Neuronal stem cell (in vitro differentiated cells): ENCODE data around the gene CNTLN.
"Not testable (repeated sequence)": the region's sequence is repeated elsewhere in the genome, so short reads cannot be mapped to it uniquely, and the experiment has no call there.

Experiments
- DNase-seq: peaks from one replicate; pipeline ENCODE4 v3.0.0-alpha.2; 2013; ENCODE audit warnings: low spot score
- H2AFZ ChIP-seq: one replicate; pipeline ENCODE4 v1.6.1; 2013; ENCODE audit warnings: mild to moderate bottlenecking, low read length, inconsistent platforms
- H2AK5ac ChIP-seq: 2 replicates; pipeline ENCODE4 v1.6.1; 2013; ENCODE audit warnings: low read depth, mild to moderate bottlenecking, inconsistent platforms, low read length, moderate library complexity, mixed read lengths
- H2BK120ac ChIP-seq: 2 replicates; pipeline ENCODE4 v1.6.1; 2013; ENCODE audit warnings: low read depth, mild to moderate bottlenecking, inconsistent platforms, low read length, moderate library complexity, mixed read lengths
- H2BK12ac ChIP-seq: one replicate; pipeline ENCODE4 v1.6.1; 2013; ENCODE audit warnings: low read length, inconsistent platforms
- H2BK15ac ChIP-seq: 2 replicates; pipeline ENCODE4 v1.6.1; 2013; ENCODE audit warnings: mild to moderate bottlenecking, low read length, inconsistent platforms, mixed read lengths
- H2BK5ac ChIP-seq: one replicate; pipeline ENCODE4 v1.6.1; 2013; ENCODE audit warnings: inconsistent platforms, mild to moderate bottlenecking, low read length, moderate library complexity
- H3K14ac ChIP-seq: one replicate; pipeline ENCODE4 v1.6.1; 2013; ENCODE audit warnings: low read length, inconsistent platforms
- H3K18ac ChIP-seq: 2 replicates; pipeline ENCODE4 v1.6.1; 2013; ENCODE audit warnings: low read length, inconsistent platforms
- H3K23ac ChIP-seq: 2 replicates; pipeline ENCODE4 v1.6.1; 2013; ENCODE audit warnings: low read depth, mild to moderate bottlenecking, mixed read lengths, low read length, inconsistent platforms; ENCODE audit not compliant: poor library complexity
- H3K27ac ChIP-seq: replicated peaks from 3 replicates; pipeline ENCODE4 v1.5.1; 2013; ENCODE audit warnings: low read length, inconsistent platforms
- H3K27me3 ChIP-seq, 3 experiments: 2 replicates each; pipeline ENCODE4 v1.6.1; 2013; ENCODE audit warnings: low read length in 3 of 3, mild to moderate bottlenecking in 2 of 3, inconsistent platforms in 1 of 3, low read depth in 1 of 3, mixed read lengths in 1 of 3, moderate library complexity in 1 of 3; ENCODE audit not compliant: control insufficient read depth in 3 of 3, insufficient read depth in 3 of 3
- H3K36me3 ChIP-seq, 2 donors: replicated peaks in 1 of 2; 2 replicates each; pipeline ENCODE4 v1.6.1; 2013; ENCODE audit warnings: low read length in 2 of 2; ENCODE audit not compliant: control insufficient read depth in 2 of 2, insufficient read depth in 2 of 2
- H3K4ac ChIP-seq: 2 replicates; pipeline ENCODE4 v1.6.1; 2013; ENCODE audit warnings: inconsistent platforms, mild to moderate bottlenecking, low read length, moderate library complexity
- H3K4me1 ChIP-seq, 2 donors: 1 replicate in 1 of 2; 2 replicates in 1 of 2; pipeline ENCODE4 v1.6.1; 2013; ENCODE audit warnings: low read length in 2 of 2, low read depth in 1 of 2; ENCODE audit not compliant: control insufficient read depth in 2 of 2, insufficient read depth in 1 of 2
- H3K4me2 ChIP-seq: one replicate; pipeline ENCODE4 v1.6.1; 2013; ENCODE audit warnings: mild to moderate bottlenecking, low read length, inconsistent platforms; ENCODE audit not compliant: insufficient read depth, poor library complexity, severe bottlenecking
- H3K4me3 ChIP-seq, 2 donors: 2 replicates each; pipeline ENCODE4 v1.5.1; 2013; ENCODE audit warnings: low read length in 2 of 2, mild to moderate bottlenecking in 2 of 2, inconsistent platforms in 1 of 2, moderate library complexity in 1 of 2
- H3K79me1 ChIP-seq: one replicate; pipeline ENCODE4 v1.6.1; 2013; ENCODE audit warnings: low read depth, mild to moderate bottlenecking, inconsistent platforms, low read length, moderate library complexity
- H3K9ac ChIP-seq: one replicate; pipeline ENCODE4 v1.6.1; 2013; ENCODE audit warnings: mild to moderate bottlenecking, low read depth, low read length, inconsistent platforms; ENCODE audit not compliant: poor library complexity
- H3K9me3 ChIP-seq, 2 donors: replicated peaks in 1 of 2; 2 replicates each; pipeline versions ENCODE3 to v1.6.1; 2013; ENCODE audit warnings: low read length in 2 of 2, mild to moderate bottlenecking in 2 of 2, inconsistent platforms in 1 of 2, low read depth in 1 of 2, mixed read lengths in 1 of 2, moderate library complexity in 1 of 2; ENCODE audit not compliant: control insufficient read depth in 2 of 2, insufficient read depth in 1 of 2
- H4K8ac ChIP-seq: one replicate; pipeline ENCODE4 v1.6.1; 2013; ENCODE audit warnings: low read depth, mild to moderate bottlenecking, inconsistent platforms, low read length, moderate library complexity
- H4K91ac ChIP-seq: one replicate; pipeline ENCODE4 v1.6.1; 2013; ENCODE audit warnings: low read length, low read depth, mild to moderate bottlenecking, inconsistent platforms; ENCODE audit not compliant: poor library complexity
- WGBS, 2 donors: extraction: QIAGEN DNeasy Blood & Tissue Kit; methylation state at CpG; one replicate each; pipeline ENCODE4 v1.1.7; 2013; ENCODE audit warnings: missing lambda C conversion rate in 2 of 2, mixed read lengths in 1 of 2; ENCODE audit not compliant: insufficient read length in 2 of 2, insufficient replicate concordance in 1 of 2; ENCODE audit errors: extremely low coverage in 2 of 2; 5-methylcytosine and 5-hydroxymethylcytosine counted together

Gene CNTLN

GRCh38 chr9:17445126-17445525 lies 310.3 kb downstream of the CNTLN start:
- not testable (repeated sequence) for H3K36me3 ChIP-seq, H2BK12ac ChIP-seq, H3K27me3 ChIP-seq, H3K27ac ChIP-seq, H3K23ac ChIP-seq, H3K9ac ChIP-seq, DNase-seq, H3K18ac ChIP-seq, H3K9me3 ChIP-seq, H3K4me2 ChIP-seq, H2BK120ac ChIP-seq, H2BK5ac ChIP-seq, H3K4ac ChIP-seq, H4K8ac ChIP-seq, H3K4me3 ChIP-seq, H4K91ac ChIP-seq, H3K79me1 ChIP-seq, H2AFZ ChIP-seq, H2AK5ac ChIP-seq, H3K4me1 ChIP-seq, H2BK15ac ChIP-seq, H3K14ac ChIP-seq
- no CpG with 5 or more reads among the region's 3 CpGs for WGBS, 2 donors

- no peak overlapping the region for H2BK5ac ChIP-seq
- no peaks in the 10 kb centered on the region for H3K27me3 ChIP-seq
- no peak overlapping the region for H2BK12ac ChIP-seq
- no peak overlapping the region for H3K4me2 ChIP-seq
- no peaks in the 10 kb centered on the region for H3K9me3 ChIP-seq
- no peak overlapping the region for H3K4ac ChIP-seq
- no peak overlapping the region for H3K4me3 ChIP-seq
- H2BK120ac ChIP-seq: no peak overlapping the region
- DNase-seq: no peak
- H3K9ac ChIP-seq: no peak overlapping the region
- H3K4me1 ChIP-seq: no peaks in the 10 kb centered on the region
- H3K23ac ChIP-seq: no peak overlapping the region
- no peak overlapping the region for H2BK15ac ChIP-seq
- H2AFZ ChIP-seq: no peak overlapping the region
- no peak overlapping the region for H3K14ac ChIP-seq
- H3K36me3 ChIP-seq: no peaks in the 10 kb centered on the region
- no peak overlapping the region for H3K27ac ChIP-seq
- H3K18ac ChIP-seq: no peak overlapping the region
- no peak overlapping the region for H4K91ac ChIP-seq
- no peak overlapping the region for H2AK5ac ChIP-seq
- WGBS, 2 donors: no CpG with 5 or more reads among the region's 5 CpGs
- H4K8ac ChIP-seq: no peak overlapping the region
- H3K79me1 ChIP-seq: no peaks in the 10 kb centered on the region
These were observed 318.9 kb downstream of the CNTLN start for GRCh38 chr9:17453751-17454150.

GRCh38 chr9:17462869-17463464 lies 328.1 kb downstream of the CNTLN start:
- Histone ChIP-seq H2BK15ac (no peak overlapping the region), H3K36me3 (peaks cover 0 to 4% of the 10 kb centered on the region in 2 donors), H2AFZ (no peak overlapping the region), H3K79me1 (no peaks in the 10 kb centered on the region), H3K27ac (no peak overlapping the region), H3K4me3 (no peak overlapping the region), H3K14ac (no peak overlapping the region), H2BK120ac (no peak overlapping the region), H3K4ac (no peak overlapping the region), H3K9ac (no peak overlapping the region), H2AK5ac (no peak overlapping the region), H3K4me2 (no peak overlapping the region), H3K18ac (no peak overlapping the region), H3K27me3 (no peaks in the 10 kb centered on the region), H2BK5ac (no peak overlapping the region), H3K23ac (no peak overlapping the region), H4K91ac (no peak overlapping the region), H4K8ac (no peak overlapping the region), H3K4me1 (no peaks in the 10 kb centered on the region), H2BK12ac (no peak overlapping the region), H3K9me3 (no peaks in the 10 kb centered on the region)
- DNase-seq: peak; percentile 47
- WGBS, 2 donors: no CpG with 5 or more reads among the region's 5 CpGs

GRCh38 chr9:17470036-17470813 lies 335.4 kb downstream of the CNTLN start:
- no peak for DNase-seq
- H3K27ac ChIP-seq: no peak overlapping the region
- H3K18ac ChIP-seq: no peak overlapping the region
- H3K4ac ChIP-seq: no peak overlapping the region
- H2AK5ac ChIP-seq: no peak overlapping the region
- WGBS, 2 donors: no CpG with 5 or more reads among the region's 5 CpGs
- H3K4me1 ChIP-seq: no peaks in the 10 kb centered on the region
- no peak overlapping the region for H3K4me3 ChIP-seq
- no peak overlapping the region for H3K4me2 ChIP-seq
- H4K91ac ChIP-seq: no peak overlapping the region
- no peaks in the 10 kb centered on the region for H3K79me1 ChIP-seq
- no peaks in the 10 kb centered on the region for H3K27me3 ChIP-seq
- no peak overlapping the region for H4K8ac ChIP-seq
- no peak overlapping the region for H3K23ac ChIP-seq
- no peak overlapping the region for H2BK5ac ChIP-seq
- H3K14ac ChIP-seq: no peak overlapping the region
- no peak overlapping the region for H2AFZ ChIP-seq
- H3K9ac ChIP-seq: no peak overlapping the region
- no peak overlapping the region for H2BK15ac ChIP-seq
- no peak overlapping the region for H2BK120ac ChIP-seq
- H3K9me3 ChIP-seq: no peaks in the 10 kb centered on the region
- H3K36me3 ChIP-seq: peaks cover 0 to 4% of the 10 kb centered on the region in 2 donors
- no peak overlapping the region for H2BK12ac ChIP-seq
